Neural cell (in vitro differentiated cells): ENCODE results near the gene TRIO. TPM values are rescaled to one million over a fixed set of nuclear protein-coding genes. Genes with fewer than 3 reads are reported as not detected.

Experiments
- H2AFZ ChIP-seq: fragments of 200-600, 300-800 bp; sonication (generic), shearing (Covaris generic); 2 replicates; pipeline ENCODE4 v1.6.0; 2014; ENCODE audit warnings: low read depth, mild to moderate bottlenecking, antibody characterized with exemption, low read length, moderate library complexity
- H3F3A ChIP-seq: fragments of 200-600 bp; shearing (Covaris generic); 2 replicates; pipeline ENCODE4 v1.6.1; 2016; ENCODE audit warnings: mild to moderate bottlenecking, moderate library complexity, mixed read lengths, antibody characterized with exemption, low read length; ENCODE audit not compliant: insufficient read depth, poor library complexity, severe bottlenecking
- H3K27ac ChIP-seq: fragments of 200-600, 300-800 bp; sonication (generic), shearing (Covaris generic); 2 replicates; pipeline ENCODE4 v1.5.1; 2014; ENCODE audit warnings: mild to moderate bottlenecking, low read length, moderate library complexity
- H3K27me3 ChIP-seq: fragments of 300-800, 200-600 bp; sonication (generic), shearing (Covaris generic); 2 replicates; pipeline ENCODE4 v1.6.0; 2014; ENCODE audit warnings: mild to moderate bottlenecking, low read depth, low read length, moderate library complexity; ENCODE audit not compliant: insufficient read depth
- H3K36me3 ChIP-seq: fragments of 300-800, 200-600 bp; sonication (generic), shearing (Covaris generic); 2 replicates; pipeline ENCODE4 v1.5.1; 2014; ENCODE audit warnings: mild to moderate bottlenecking, antibody characterized with exemption, low read length, moderate library complexity; ENCODE audit not compliant: insufficient read depth
- H3K4me2 ChIP-seq: fragments of 300-800, 200-600 bp; sonication (generic), shearing (Covaris generic); 2 replicates; pipeline ENCODE4 v1.6.0; 2014; ENCODE audit warnings: mild to moderate bottlenecking, low read length
- H3K4me3 ChIP-seq: fragments of 300-800, 200-600 bp; sonication (generic), shearing (Covaris generic); 2 replicates; pipeline ENCODE4 v1.5.1; 2014; ENCODE audit warnings: mild to moderate bottlenecking, low read length, moderate library complexity
- H3K79me2 ChIP-seq: fragments of 200-600 bp; shearing (Covaris generic); replicated peaks from 2 replicates; pipeline ENCODE4 v1.6.0; 2014; ENCODE audit warnings: mild to moderate bottlenecking, low read length, moderate library complexity; ENCODE audit not compliant: insufficient read depth
- H3K9ac ChIP-seq: fragments of 300-800, 200-600 bp; sonication (generic), shearing (Covaris generic); 2 replicates; pipeline ENCODE4 v1.6.1; 2016; ENCODE audit warnings: mild to moderate bottlenecking, low read length, mixed read lengths
- H3K9me2 ChIP-seq: fragments of 200-600 bp; shearing (Covaris generic); 2 replicates; pipeline ENCODE4 v1.6.1; 2016; ENCODE audit warnings: mild to moderate bottlenecking, low read length, mixed read lengths; ENCODE audit not compliant: insufficient read depth
- H3K9me3 ChIP-seq: fragments of 200-600, 300-800 bp; sonication (generic), shearing (Covaris generic); 2 replicates; pipeline ENCODE4 v1.6.1; 2016; ENCODE audit warnings: mild to moderate bottlenecking, mixed run types, low read length, moderate library complexity, mixed read lengths
- H4K20me1 ChIP-seq: fragments of 200-600 bp; shearing (Covaris generic); 2 replicates; pipeline ENCODE4 v1.6.1; 2016; ENCODE audit warnings: mild to moderate bottlenecking, mixed run types; ENCODE audit not compliant: insufficient read depth
- EP300 ChIP-seq: fragments of 450-650 bp; conservative IDR thresholded peaks from 2 replicates; pipeline ENCODE4 v1.6.1; 2014; ENCODE audit warnings: antibody characterized with exemption, mild to moderate bottlenecking, moderate library complexity; ENCODE audit not compliant: poor library complexity, severe bottlenecking
- EZH2 ChIP-seq: fragments of 200-600, 300-800 bp; shearing (Covaris generic), sonication (generic); IDR thresholded peaks from 2 replicates; pipeline ENCODE4 v1.6.1; 2014; ENCODE audit warnings: antibody characterized with exemption, low read length, borderline replicate concordance, mild to moderate bottlenecking; ENCODE audit not compliant: insufficient read depth, poor library complexity, severe bottlenecking
- MXI1 ChIP-seq: fragments of 450-650 bp; conservative IDR thresholded peaks from 2 replicates; pipeline ENCODE4 v1.6.1; 2014; ENCODE audit warnings: antibody characterized with exemption, mild to moderate bottlenecking; ENCODE audit not compliant: poor library complexity, severe bottlenecking
- POLR2AphosphoS5 ChIP-seq: IDR thresholded peaks from 2 replicates; pipeline ENCODE4 v1.6.1; 2012
- RAD21 ChIP-seq: fragments of 450-650 bp; conservative IDR thresholded peaks from 2 replicates; pipeline ENCODE4 v1.6.1; 2014; ENCODE audit warnings: antibody characterized with exemption, mild to moderate bottlenecking, moderate library complexity
- REST ChIP-seq: IDR thresholded peaks from 2 replicates; pipeline ENCODE4 v1.6.1; 2012; ENCODE audit warnings: borderline replicate concordance
- SMC3 ChIP-seq: fragments of 450-650 bp; conservative IDR thresholded peaks from 2 replicates; pipeline ENCODE4 v1.6.1; 2014; ENCODE audit warnings: antibody characterized with exemption, mild to moderate bottlenecking, moderate library complexity; ENCODE audit not compliant: poor library complexity
- TAF1 ChIP-seq: IDR thresholded peaks from 2 replicates; pipeline ENCODE4 v1.6.1; 2012; ENCODE audit warnings: low read depth
- polyA plus RNA-seq: library from polyadenylated mRNA; depleted of rRNA; stranded (reverse); fragments of >200 nt; gene quantifications from 2 replicates; pipeline ENCODE4 v1.2.3, GENCODE V29; 2014
- TF ChIP-seq, protein P1 (sequence below): fragments of 450-650 bp; IDR thresholded peaks from 2 replicates; pipeline ENCODE4 v1.5.1; 2014; ENCODE audit warnings: antibody characterized with exemption, mild to moderate bottlenecking, moderate library complexity; ENCODE audit not compliant: poor library complexity, severe bottlenecking

The TRIO gene
- polyA plus RNA-seq, 1 donor from 2014 or later: 168 TPM

DNA sequence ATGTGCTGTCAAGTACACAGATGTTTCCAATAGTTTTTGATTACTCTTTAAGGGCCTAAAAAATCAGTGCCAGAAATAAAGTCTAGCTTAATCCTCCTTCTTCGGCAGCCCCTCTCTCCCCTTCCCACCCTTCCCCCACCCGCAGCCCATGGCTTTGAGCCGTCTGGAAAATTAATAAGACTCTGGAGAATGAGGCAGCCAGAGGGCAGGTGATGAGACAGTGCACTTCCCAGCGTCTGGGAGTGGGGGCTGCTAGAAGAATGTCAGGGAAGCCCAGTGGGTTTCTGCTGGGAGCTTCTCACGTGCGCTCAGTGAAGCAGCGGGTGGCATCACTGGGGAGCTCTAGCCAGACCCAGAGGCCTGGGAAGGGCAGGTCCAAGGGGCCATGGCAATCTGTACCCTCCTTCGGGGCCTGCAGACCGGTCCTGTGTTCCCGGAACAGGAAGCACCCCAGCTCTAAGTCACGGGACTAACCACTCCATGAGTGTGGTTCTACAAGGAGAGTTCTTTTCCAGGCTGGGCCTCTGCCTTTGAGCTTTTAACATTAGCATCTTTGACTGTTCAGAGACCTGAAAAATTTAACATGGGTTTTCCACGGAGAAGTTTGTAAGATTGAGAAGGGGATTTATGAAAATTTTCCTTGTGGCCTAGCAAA lies 273.6 kb downstream of the TRIO start:
- TF ChIP-seq TAF1 (no peak), POLR2AphosphoS5 (no peak), EZH2 (no peak), REST (no peak), MXI1 (no peak), SMC3 (no peak)
- TF ChIP-seq, protein P1, sequence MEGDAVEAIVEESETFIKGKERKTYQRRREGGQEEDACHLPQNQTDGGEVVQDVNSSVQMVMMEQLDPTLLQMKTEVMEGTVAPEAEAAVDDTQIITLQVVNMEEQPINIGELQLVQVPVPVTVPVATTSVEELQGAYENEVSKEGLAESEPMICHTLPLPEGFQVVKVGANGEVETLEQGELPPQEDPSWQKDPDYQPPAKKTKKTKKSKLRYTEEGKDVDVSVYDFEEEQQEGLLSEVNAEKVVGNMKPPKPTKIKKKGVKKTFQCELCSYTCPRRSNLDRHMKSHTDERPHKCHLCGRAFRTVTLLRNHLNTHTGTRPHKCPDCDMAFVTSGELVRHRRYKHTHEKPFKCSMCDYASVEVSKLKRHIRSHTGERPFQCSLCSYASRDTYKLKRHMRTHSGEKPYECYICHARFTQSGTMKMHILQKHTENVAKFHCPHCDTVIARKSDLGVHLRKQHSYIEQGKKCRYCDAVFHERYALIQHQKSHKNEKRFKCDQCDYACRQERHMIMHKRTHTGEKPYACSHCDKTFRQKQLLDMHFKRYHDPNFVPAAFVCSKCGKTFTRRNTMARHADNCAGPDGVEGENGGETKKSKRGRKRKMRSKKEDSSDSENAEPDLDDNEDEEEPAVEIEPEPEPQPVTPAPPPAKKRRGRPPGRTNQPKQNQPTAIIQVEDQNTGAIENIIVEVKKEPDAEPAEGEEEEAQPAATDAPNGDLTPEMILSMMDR: no peak
- Histone ChIP-seq H3F3A (no peaks in the 10 kb centered on the region), H3K4me3 (no peak overlapping the region), H3K9me2 (no peaks in the 10 kb centered on the region), H3K4me2 (no peak overlapping the region), H3K9me3 (no peaks in the 10 kb centered on the region), H3K27ac (no peak overlapping the region), H3K36me3 (peaks cover 7% of the 10 kb centered on the region), H3K79me2 (no peaks in the 10 kb centered on the region), H3K27me3 (no peaks in the 10 kb centered on the region), H4K20me1 (no peaks in the 10 kb centered on the region), H3K9ac (no peak overlapping the region), H2AFZ (no peak overlapping the region)

GRCh38 chr5:14417276-14417730 lies 274.2 kb downstream of the TRIO start:
- H2AFZ ChIP-seq: no peak overlapping the region
- no peak overlapping the region for H3K27ac ChIP-seq
- H3K27me3 ChIP-seq: no peaks in the 10 kb centered on the region
- no peak for TF ChIP-seq POLR2AphosphoS5
- TF ChIP-seq, protein P1: no peak
- no peak for TF ChIP-seq REST
- no peak for TF ChIP-seq EP300
- no peak for TF ChIP-seq EZH2
- no peak for TF ChIP-seq TAF1
- no peak for TF ChIP-seq RAD21
- TF ChIP-seq SMC3: no peak
- H4K20me1 ChIP-seq: no peaks in the 10 kb centered on the region
- no peaks in the 10 kb centered on the region for H3K9me2 ChIP-seq
- H3K9me3 ChIP-seq: no peaks in the 10 kb centered on the region
- no peak overlapping the region for H3K9ac ChIP-seq
- no peaks in the 10 kb centered on the region for H3F3A ChIP-seq
- H3K4me2 ChIP-seq: no peak overlapping the region
- H3K79me2 ChIP-seq: no peaks in the 10 kb centered on the region
- H3K36me3 ChIP-seq: peaks cover 7% of the 10 kb centered on the region
- no peak overlapping the region for H3K4me3 ChIP-seq
